IPS-18a (cell line): ENCODE results near the gene CISTR.
A peak's percentile ranks its signal among the peaks of the same experiment; 100 is the strongest.

ENCODE experiments used
- H3K27ac ChIP-seq: one replicate; pipeline ENCODE4 v1.5.1; 2013; ENCODE audit warnings: low read length
- H3K27me3 ChIP-seq: one replicate; pipeline ENCODE4 v1.6.1; 2013; ENCODE audit warnings: mild to moderate bottlenecking, low read length; ENCODE audit not compliant: control insufficient read depth, insufficient read depth
- H3K36me3 ChIP-seq: one replicate; pipeline ENCODE4 v1.6.1; 2013; ENCODE audit warnings: low read depth, low read length; ENCODE audit not compliant: control insufficient read depth
- H3K4me1 ChIP-seq: one replicate; pipeline ENCODE4 v1.6.1; 2013; ENCODE audit warnings: low read depth, low read length; ENCODE audit not compliant: control insufficient read depth
- H3K4me3 ChIP-seq: one replicate; pipeline ENCODE4 v1.5.1; 2013; ENCODE audit warnings: low read length
- H3K9ac ChIP-seq: one replicate; pipeline ENCODE4 v1.6.1; 2013; ENCODE audit warnings: mild to moderate bottlenecking, low read length, moderate library complexity
- H3K9me3 ChIP-seq: one replicate; pipeline ENCODE4 v1.6.1; 2013; ENCODE audit warnings: low read depth, low read length; ENCODE audit not compliant: control insufficient read depth

Gene CISTR

DNA sequence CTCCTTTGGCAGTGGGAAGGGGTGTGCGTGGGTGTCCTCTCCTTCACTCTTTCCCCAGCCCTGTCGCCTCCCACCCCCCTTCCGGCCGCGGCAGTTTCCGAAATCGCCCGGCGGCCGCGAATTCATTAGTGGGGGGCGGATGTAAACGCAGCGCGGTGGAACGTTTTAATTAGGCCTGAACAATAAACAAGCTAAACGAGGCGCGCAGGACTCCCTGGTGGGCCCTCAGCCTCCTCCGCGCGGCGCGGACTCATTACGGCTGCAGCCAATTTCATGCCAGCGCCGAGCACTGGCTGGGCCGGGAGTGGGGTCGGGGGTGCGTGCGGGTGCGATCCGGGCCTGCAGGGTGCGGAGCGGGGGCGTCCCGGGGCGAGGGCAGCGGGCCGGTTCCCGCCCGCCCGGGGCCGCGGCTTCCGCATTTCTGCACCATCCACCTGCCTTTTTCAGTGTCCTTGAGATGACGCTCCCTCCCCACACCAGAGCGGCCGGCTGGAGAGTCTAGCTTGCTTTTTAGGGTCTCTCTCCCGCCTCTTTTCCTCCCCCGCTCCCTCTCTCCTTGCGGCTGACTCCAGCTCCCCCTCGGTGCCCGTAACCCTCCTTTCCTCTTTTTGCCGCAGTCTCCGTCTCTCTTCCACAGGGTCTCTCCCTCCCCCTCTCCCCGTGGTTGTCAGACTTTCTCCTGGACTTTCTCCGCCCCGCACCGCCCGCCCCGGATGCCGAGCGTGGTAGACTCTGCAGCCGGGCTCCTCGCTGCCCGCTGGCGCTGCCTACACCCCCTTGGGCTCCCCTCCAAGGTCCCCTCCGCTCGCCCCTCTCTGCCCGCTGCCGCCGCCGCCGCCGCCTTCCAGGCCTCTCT, at the start of gene CISTR:
Gene CISTR, minus strand, starts transcription at position 644 of the 856 bp plus-strand sequence.
- peak within 1 kb of the TSS; percentile 64 for H3K4me3 ChIP-seq
- H3K27ac ChIP-seq: no peak within 1 kb of the TSS
- peak within 1 kb of the TSS; percentile 12 for H3K9ac ChIP-seq
- peaks cover 99% of the 10 kb centered on the region for H3K27me3 ChIP-seq
- H3K36me3 ChIP-seq: no peaks in the 10 kb centered on the region
- H3K9me3 ChIP-seq: no peaks in the 10 kb centered on the region
- H3K4me1 ChIP-seq: peaks cover 35% of the 10 kb centered on the region

DNA sequence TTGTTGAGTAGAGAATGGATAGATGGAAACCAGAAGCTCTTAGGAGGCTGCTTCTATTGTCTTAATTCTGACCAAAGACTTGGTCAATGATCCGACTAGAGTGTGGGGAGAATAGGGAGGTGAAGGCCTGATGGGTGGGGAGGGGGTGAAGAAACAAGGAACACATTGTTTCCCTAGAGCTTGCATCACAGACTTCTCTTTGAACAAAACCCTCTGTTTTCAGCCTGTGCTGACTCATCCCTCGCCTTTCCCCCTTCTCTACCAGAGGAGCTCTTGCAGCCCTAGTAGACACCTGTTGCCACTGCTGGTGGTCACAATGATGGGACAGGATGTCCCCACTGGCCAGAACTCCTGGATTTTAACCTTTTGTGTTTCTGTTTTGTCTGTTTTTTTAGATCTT, 46.8 kb upstream of the CISTR start:
- H3K9ac ChIP-seq: no peak overlapping the region
- H3K4me1 ChIP-seq: no peaks in the 10 kb centered on the region
- peaks cover 66% of the 10 kb centered on the region for H3K27me3 ChIP-seq

GRCh38 chr12:53795927-53796326, 44.1 kb upstream of the CISTR start:
- no peak overlapping the region for H3K9ac ChIP-seq
- no peaks in the 10 kb centered on the region for H3K9me3 ChIP-seq
- no peak overlapping the region for H3K4me3 ChIP-seq
- H3K4me1 ChIP-seq: no peaks in the 10 kb centered on the region
- H3K27me3 ChIP-seq: peaks cover 56% of the 10 kb centered on the region
- H3K36me3 ChIP-seq: no peaks in the 10 kb centered on the region
- H3K27ac ChIP-seq: no peak overlapping the region

More for the DNA sequence above, 46.8 kb upstream of the CISTR start:
- Histone ChIP-seq H3K27ac (no peak overlapping the region), H3K9me3 (no peaks in the 10 kb centered on the region), H3K4me3 (no peak overlapping the region), H3K36me3 (no peaks in the 10 kb centered on the region)

DNA sequence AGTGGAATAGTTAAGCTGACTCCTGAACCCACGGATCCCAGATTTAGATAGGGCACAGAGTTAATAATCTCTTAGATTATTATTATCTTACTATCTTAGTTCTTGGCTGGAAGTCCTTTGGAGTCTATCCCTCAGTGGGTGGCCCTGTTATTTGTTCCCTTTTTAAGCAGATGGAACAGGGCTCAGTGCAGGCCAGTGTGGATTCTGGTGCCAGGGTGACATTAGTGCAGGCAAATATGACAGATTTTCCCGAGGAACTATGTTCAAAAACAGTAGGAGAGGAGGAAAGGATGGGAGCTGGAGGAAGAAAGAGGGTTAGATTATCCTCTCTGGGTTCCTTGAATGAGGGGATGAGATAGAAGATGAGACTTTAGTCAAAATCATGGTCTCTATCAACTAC, 41.4 kb upstream of the CISTR start:
- peaks cover 50% of the 10 kb centered on the region for H3K27me3 ChIP-seq
- H3K4me3 ChIP-seq: no peak overlapping the region
- H3K9me3 ChIP-seq: no peaks in the 10 kb centered on the region
- H3K9ac ChIP-seq: no peak overlapping the region
- no peak overlapping the region for H3K27ac ChIP-seq
- no peaks in the 10 kb centered on the region for H3K36me3 ChIP-seq
- peaks cover 6% of the 10 kb centered on the region for H3K4me1 ChIP-seq

GRCh38 chr12:53791735-53792326, 40.1 kb upstream of the CISTR start:
- Histone ChIP-seq H3K27ac (no peak overlapping the region), H3K36me3 (no peaks in the 10 kb centered on the region), H3K4me3 (no peak overlapping the region), H3K27me3 (peaks cover 46% of the 10 kb centered on the region), H3K9me3 (no peaks in the 10 kb centered on the region), H3K9ac (no peak overlapping the region), H3K4me1 (peaks cover 6% of the 10 kb centered on the region)

- Histone ChIP-seq H3K27ac (no peak overlapping the region), H3K9ac (no peak overlapping the region), H3K4me1 (peaks cover 6% of the 10 kb centered on the region), H3K4me3 (no peak overlapping the region), H3K36me3 (no peaks in the 10 kb centered on the region), H3K27me3 (peaks cover 27% of the 10 kb centered on the region), H3K9me3 (no peaks in the 10 kb centered on the region)
Observed at GRCh38 chr12:53789570-53789969, 37.8 kb upstream of the CISTR start.

DNA sequence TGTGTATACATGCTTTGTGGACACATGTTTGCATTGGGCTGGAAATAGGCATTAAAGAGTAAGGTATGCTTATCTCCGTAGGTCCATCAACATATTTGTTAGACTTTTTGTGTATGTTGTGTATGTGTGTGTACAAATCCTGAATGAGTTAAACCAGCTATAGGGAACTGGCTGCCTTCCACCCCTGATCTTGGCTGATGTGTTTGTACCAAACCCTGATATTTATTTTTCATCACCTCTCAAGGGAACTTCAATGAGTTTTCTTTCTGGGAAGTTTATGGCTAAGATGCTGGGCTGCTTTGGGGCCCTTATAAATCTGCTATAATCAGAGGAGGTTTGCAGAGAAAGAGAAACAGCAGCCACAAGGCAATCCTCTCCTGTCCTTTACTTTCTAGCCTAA, 37.1 kb upstream of the CISTR start:
- H3K36me3 ChIP-seq: no peaks in the 10 kb centered on the region
- H3K9ac ChIP-seq: no peak overlapping the region
- no peaks in the 10 kb centered on the region for H3K9me3 ChIP-seq
- H3K27ac ChIP-seq: no peak overlapping the region
- H3K27me3 ChIP-seq: peaks cover 20% of the 10 kb centered on the region
- peaks cover 6% of the 10 kb centered on the region for H3K4me1 ChIP-seq
- H3K4me3 ChIP-seq: no peak overlapping the region

DNA sequence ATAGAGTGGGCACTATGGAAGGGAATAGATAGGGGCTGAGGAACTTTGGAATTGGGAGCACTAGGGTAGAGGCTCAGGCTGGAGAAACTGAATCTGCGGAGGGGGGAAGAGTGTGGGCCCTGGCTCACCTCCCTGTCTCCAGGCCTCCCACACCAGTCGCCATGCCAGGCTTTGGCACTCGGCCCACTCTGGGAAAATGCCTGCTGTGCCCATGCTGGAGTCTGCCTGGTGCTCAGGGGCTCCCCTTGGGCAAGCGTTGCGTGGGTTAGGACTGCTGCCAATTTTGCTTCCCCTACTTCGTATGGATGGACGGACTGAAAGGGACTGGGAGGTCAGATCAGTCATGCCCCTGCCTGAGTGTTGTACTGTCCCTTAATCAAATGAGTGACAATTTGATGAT, 34.6 kb upstream of the CISTR start:
- Histone ChIP-seq H3K4me3 (no peak overlapping the region), H3K4me1 (peaks cover 9% of the 10 kb centered on the region), H3K9me3 (no peaks in the 10 kb centered on the region), H3K9ac (no peak overlapping the region), H3K27ac (no peak overlapping the region), H3K36me3 (no peaks in the 10 kb centered on the region), H3K27me3 (peaks cover 4% of the 10 kb centered on the region)

DNA sequence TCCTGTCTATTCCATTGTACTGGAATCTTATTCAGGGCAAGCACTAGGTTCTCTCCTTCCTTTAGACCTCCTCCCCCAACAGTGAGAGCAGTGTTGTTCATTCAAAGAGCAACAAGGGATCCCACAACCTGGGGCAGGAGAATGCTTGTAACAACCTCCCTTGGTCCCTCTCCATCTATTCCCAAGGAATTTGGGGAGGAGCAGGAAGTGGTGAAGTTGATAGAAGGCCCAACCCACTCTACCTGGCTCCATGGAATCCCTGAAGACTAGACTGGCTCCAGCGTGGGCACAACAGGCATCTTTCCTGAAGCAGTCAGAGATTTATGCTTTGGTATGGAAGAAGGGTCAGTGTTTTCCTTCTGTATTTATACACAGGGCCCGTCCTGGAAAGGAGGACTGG, 33.4 kb upstream of the CISTR start:
- H3K36me3 ChIP-seq: no peaks in the 10 kb centered on the region
- peaks cover 8% of the 10 kb centered on the region for H3K27me3 ChIP-seq
- H3K4me1 ChIP-seq: peaks cover 15% of the 10 kb centered on the region

DNA sequence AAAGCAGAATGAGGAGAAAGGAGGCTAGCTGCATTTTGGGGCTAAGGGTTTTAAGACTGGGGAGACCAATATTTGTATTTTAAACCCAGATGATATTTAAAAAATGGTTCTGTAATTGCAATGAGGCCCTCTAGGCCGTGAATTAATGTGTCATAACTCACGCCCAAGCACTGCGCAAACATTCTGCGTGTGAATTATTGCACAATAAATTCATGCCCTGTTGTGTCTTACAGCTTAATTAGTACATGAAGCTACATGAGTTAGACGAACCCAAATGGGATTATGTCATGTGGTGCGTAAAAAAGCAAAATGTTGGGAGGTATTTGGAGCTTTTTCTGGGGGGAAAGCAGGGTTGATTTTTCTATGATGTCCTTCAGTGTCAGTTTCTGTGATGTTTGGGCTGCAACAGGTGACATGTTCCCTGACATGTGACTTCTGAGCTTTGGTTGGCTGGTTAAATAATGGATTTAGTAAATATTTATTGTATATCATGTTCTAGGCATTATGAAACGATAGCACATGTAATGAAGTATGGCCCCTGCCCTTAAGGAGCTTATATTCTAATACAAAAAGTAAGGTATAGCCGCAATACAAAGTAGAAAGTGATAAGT, 30.4 kb upstream of the CISTR start:
- H3K27ac ChIP-seq: no peak overlapping the region
- peaks cover 9% of the 10 kb centered on the region for H3K4me1 ChIP-seq
- H3K9me3 ChIP-seq: no peaks in the 10 kb centered on the region
- no peak overlapping the region for H3K4me3 ChIP-seq
- no peak overlapping the region for H3K9ac ChIP-seq
- no peaks in the 10 kb centered on the region for H3K36me3 ChIP-seq
- H3K27me3 ChIP-seq: peaks cover 12% of the 10 kb centered on the region

More for the DNA sequence above, 33.4 kb upstream of the CISTR start:
- Histone ChIP-seq H3K4me3 (no peak overlapping the region), H3K9me3 (no peaks in the 10 kb centered on the region), H3K9ac (no peak overlapping the region), H3K27ac (no peak overlapping the region)

GRCh38 chr12:53781228-53781801, 29.5 kb upstream of the CISTR start:
- H3K27me3 ChIP-seq: peaks cover 12% of the 10 kb centered on the region
- H3K27ac ChIP-seq: no peak overlapping the region
- no peaks in the 10 kb centered on the region for H3K9me3 ChIP-seq
- H3K36me3 ChIP-seq: no peaks in the 10 kb centered on the region
- no peak overlapping the region for H3K9ac ChIP-seq
- peaks cover 9% of the 10 kb centered on the region for H3K4me1 ChIP-seq
- no peak overlapping the region for H3K4me3 ChIP-seq
